Neural cell (in vitro differentiated cells): ENCODE results near the gene RNF133. TPM values are rescaled to one million over a fixed set of nuclear protein-coding genes. Genes with fewer than 3 reads are reported as not detected.

Source experiments
- H2AFZ ChIP-seq: fragments of 200-600, 300-800 bp; sonication (generic), shearing (Covaris generic); 2 replicates; pipeline ENCODE4 v1.6.0; 2014; ENCODE audit warnings: low read depth, mild to moderate bottlenecking, antibody characterized with exemption, low read length, moderate library complexity
- H3F3A ChIP-seq: fragments of 200-600 bp; shearing (Covaris generic); 2 replicates; pipeline ENCODE4 v1.6.1; 2016; ENCODE audit warnings: mild to moderate bottlenecking, moderate library complexity, mixed read lengths, antibody characterized with exemption, low read length; ENCODE audit not compliant: insufficient read depth, poor library complexity, severe bottlenecking
- H3K27ac ChIP-seq: fragments of 200-600, 300-800 bp; sonication (generic), shearing (Covaris generic); 2 replicates; pipeline ENCODE4 v1.5.1; 2014; ENCODE audit warnings: mild to moderate bottlenecking, low read length, moderate library complexity
- H3K27me3 ChIP-seq: fragments of 300-800, 200-600 bp; sonication (generic), shearing (Covaris generic); 2 replicates; pipeline ENCODE4 v1.6.0; 2014; ENCODE audit warnings: mild to moderate bottlenecking, low read depth, low read length, moderate library complexity; ENCODE audit not compliant: insufficient read depth
- H3K36me3 ChIP-seq: fragments of 300-800, 200-600 bp; sonication (generic), shearing (Covaris generic); 2 replicates; pipeline ENCODE4 v1.5.1; 2014; ENCODE audit warnings: mild to moderate bottlenecking, antibody characterized with exemption, low read length, moderate library complexity; ENCODE audit not compliant: insufficient read depth
- H3K4me2 ChIP-seq: fragments of 300-800, 200-600 bp; sonication (generic), shearing (Covaris generic); 2 replicates; pipeline ENCODE4 v1.6.0; 2014; ENCODE audit warnings: mild to moderate bottlenecking, low read length
- H3K4me3 ChIP-seq: fragments of 300-800, 200-600 bp; sonication (generic), shearing (Covaris generic); 2 replicates; pipeline ENCODE4 v1.5.1; 2014; ENCODE audit warnings: mild to moderate bottlenecking, low read length, moderate library complexity
- H3K79me2 ChIP-seq: fragments of 200-600 bp; shearing (Covaris generic); replicated peaks from 2 replicates; pipeline ENCODE4 v1.6.0; 2014; ENCODE audit warnings: mild to moderate bottlenecking, low read length, moderate library complexity; ENCODE audit not compliant: insufficient read depth
- H3K9ac ChIP-seq: fragments of 300-800, 200-600 bp; sonication (generic), shearing (Covaris generic); 2 replicates; pipeline ENCODE4 v1.6.1; 2016; ENCODE audit warnings: mild to moderate bottlenecking, low read length, mixed read lengths
- H3K9me2 ChIP-seq: fragments of 200-600 bp; shearing (Covaris generic); 2 replicates; pipeline ENCODE4 v1.6.1; 2016; ENCODE audit warnings: mild to moderate bottlenecking, low read length, mixed read lengths; ENCODE audit not compliant: insufficient read depth
- H3K9me3 ChIP-seq: fragments of 200-600, 300-800 bp; sonication (generic), shearing (Covaris generic); 2 replicates; pipeline ENCODE4 v1.6.1; 2016; ENCODE audit warnings: mild to moderate bottlenecking, mixed run types, low read length, moderate library complexity, mixed read lengths
- H4K20me1 ChIP-seq: fragments of 200-600 bp; shearing (Covaris generic); 2 replicates; pipeline ENCODE4 v1.6.1; 2016; ENCODE audit warnings: mild to moderate bottlenecking, mixed run types; ENCODE audit not compliant: insufficient read depth
- CTCF ChIP-seq: fragments of 450-650 bp; IDR thresholded peaks from 2 replicates; pipeline ENCODE4 v1.5.1; 2014; ENCODE audit warnings: antibody characterized with exemption, mild to moderate bottlenecking, moderate library complexity; ENCODE audit not compliant: poor library complexity, severe bottlenecking
- EP300 ChIP-seq: fragments of 450-650 bp; conservative IDR thresholded peaks from 2 replicates; pipeline ENCODE4 v1.6.1; 2014; ENCODE audit warnings: antibody characterized with exemption, mild to moderate bottlenecking, moderate library complexity; ENCODE audit not compliant: poor library complexity, severe bottlenecking
- EZH2 ChIP-seq: fragments of 200-600, 300-800 bp; shearing (Covaris generic), sonication (generic); IDR thresholded peaks from 2 replicates; pipeline ENCODE4 v1.6.1; 2014; ENCODE audit warnings: antibody characterized with exemption, low read length, borderline replicate concordance, mild to moderate bottlenecking; ENCODE audit not compliant: insufficient read depth, poor library complexity, severe bottlenecking
- MXI1 ChIP-seq: fragments of 450-650 bp; conservative IDR thresholded peaks from 2 replicates; pipeline ENCODE4 v1.6.1; 2014; ENCODE audit warnings: antibody characterized with exemption, mild to moderate bottlenecking; ENCODE audit not compliant: poor library complexity, severe bottlenecking
- POLR2AphosphoS5 ChIP-seq: IDR thresholded peaks from 2 replicates; pipeline ENCODE4 v1.6.1; 2012
- RAD21 ChIP-seq: fragments of 450-650 bp; conservative IDR thresholded peaks from 2 replicates; pipeline ENCODE4 v1.6.1; 2014; ENCODE audit warnings: antibody characterized with exemption, mild to moderate bottlenecking, moderate library complexity
- REST ChIP-seq: IDR thresholded peaks from 2 replicates; pipeline ENCODE4 v1.6.1; 2012; ENCODE audit warnings: borderline replicate concordance
- SMC3 ChIP-seq: fragments of 450-650 bp; conservative IDR thresholded peaks from 2 replicates; pipeline ENCODE4 v1.6.1; 2014; ENCODE audit warnings: antibody characterized with exemption, mild to moderate bottlenecking, moderate library complexity; ENCODE audit not compliant: poor library complexity
- TAF1 ChIP-seq: IDR thresholded peaks from 2 replicates; pipeline ENCODE4 v1.6.1; 2012; ENCODE audit warnings: low read depth
- polyA plus RNA-seq: library from polyadenylated mRNA; depleted of rRNA; stranded (reverse); fragments of >200 nt; gene quantifications from 2 replicates; pipeline ENCODE4 v1.2.3, GENCODE V29; 2014

RNF133 gene
- polyA plus RNA-seq, 1 donor from 2014 or later: not detected

DNA sequence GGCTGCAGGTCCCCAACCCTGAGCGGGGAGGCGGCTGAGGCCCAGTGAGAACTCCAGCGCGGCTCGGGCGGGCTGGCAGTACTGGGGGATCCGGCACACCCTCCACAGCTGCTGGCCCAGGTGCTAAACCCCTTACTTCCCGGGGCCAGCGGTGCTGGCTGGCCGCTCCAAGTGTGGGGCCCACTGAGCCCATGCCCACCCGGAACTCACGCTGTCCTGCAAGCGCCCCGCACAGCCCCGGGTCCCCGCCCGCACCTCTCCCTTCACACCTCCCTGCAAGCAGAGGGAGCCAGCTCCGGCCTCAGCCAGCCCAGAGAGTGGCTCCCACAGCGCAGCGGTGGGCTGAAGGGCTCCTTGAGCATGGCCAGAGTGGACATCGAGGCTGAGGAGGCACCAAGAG lies 25.0 kb downstream of the RNF133 start:
- Histone ChIP-seq H3K36me3 (no peaks in the 10 kb centered on the region), H3K9me2 (no peaks in the 10 kb centered on the region), H3K9me3 (no peaks in the 10 kb centered on the region), H3K4me3 (no peak overlapping the region), H2AFZ (no peak overlapping the region), H3K79me2 (no peaks in the 10 kb centered on the region), H3K27ac (no peak overlapping the region), H3K27me3 (no peaks in the 10 kb centered on the region), H3F3A (no peaks in the 10 kb centered on the region), H3K9ac (no peak overlapping the region), H3K4me2 (no peak overlapping the region), H4K20me1 (no peaks in the 10 kb centered on the region)
- TF ChIP-seq REST: no peak
- TF ChIP-seq EP300: no peak
- TF ChIP-seq EZH2: no peak

GRCh38 chr7:122672536-122672935 lies 26.4 kb downstream of the RNF133 start:
- Histone ChIP-seq H4K20me1 (no peaks in the 10 kb centered on the region), H3K27me3 (no peaks in the 10 kb centered on the region), H3K36me3 (no peaks in the 10 kb centered on the region), H3K9ac (no peak overlapping the region), H3K9me2 (no peaks in the 10 kb centered on the region), H3K4me3 (no peak overlapping the region), H3K79me2 (no peaks in the 10 kb centered on the region), H3K27ac (no peak overlapping the region), H3F3A (no peaks in the 10 kb centered on the region), H3K9me3 (no peaks in the 10 kb centered on the region), H3K4me2 (no peak overlapping the region), H2AFZ (no peak overlapping the region)
- TF ChIP-seq EZH2: no peak
- no peak for TF ChIP-seq REST
- no peak for TF ChIP-seq RAD21
- TF ChIP-seq MXI1: no peak
- TF ChIP-seq POLR2AphosphoS5: no peak
- TF ChIP-seq CTCF: no peak
- TF ChIP-seq EP300: no peak
- no peak for TF ChIP-seq TAF1
- no peak for TF ChIP-seq SMC3
